GM12892 (cell line): Measurements from ENCODE around the gene TEAD1.

Experiments
- DNase-seq: peaks from one replicate; pipeline ENCODE4 v3.0.0; 2011; ENCODE audit not compliant: insufficient read length
- FAIRE-seq: peaks from 2 replicates; lab custom pipeline; 2011; peaks lifted over from hg19 to GRCh38; lab: Jason Lieb, UNC
- POLR2A ChIP-seq: IDR thresholded peaks from 2 replicates; pipeline ENCODE4 v1.6.1; 2011; ENCODE audit warnings: low read depth, low read length, control low read depth
- POLR2AphosphoS5 ChIP-seq: IDR thresholded peaks from 2 replicates; pipeline ENCODE4 v1.6.1; 2011; ENCODE audit warnings: low read depth, low read length, control low read depth
- TAF1 ChIP-seq: IDR thresholded peaks from 2 replicates; pipeline ENCODE4 v1.6.1; 2011; ENCODE audit warnings: low read depth, mild to moderate bottlenecking, control low read depth, low read length, borderline replicate concordance

TEAD1 gene

DNA sequence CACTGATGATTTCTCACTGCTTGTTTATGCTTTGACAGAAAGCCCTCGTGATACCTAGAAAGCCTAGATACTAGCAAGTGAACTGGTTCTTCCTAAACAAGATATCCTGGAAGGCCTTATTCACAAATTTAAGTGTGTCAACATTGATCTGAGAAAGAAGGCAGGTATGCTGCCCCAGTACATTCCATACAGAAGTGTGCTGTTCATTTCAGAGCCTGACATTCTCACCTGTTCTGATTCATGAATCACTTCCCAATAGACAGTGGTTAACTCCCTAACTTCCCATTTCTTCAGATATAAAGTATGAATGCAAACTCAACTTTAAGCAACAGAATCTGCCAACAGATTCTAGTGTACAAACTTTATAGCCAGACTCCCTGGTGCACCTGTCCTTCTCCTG, 319.4 kb downstream of the TEAD1 start:
- FAIRE-seq (no peak), DNase-seq (no peak)

More for the DNA sequence above, 319.4 kb downstream of the TEAD1 start:
- no peak for TF ChIP-seq TAF1
- TF ChIP-seq POLR2A = no peak
- TF ChIP-seq POLR2AphosphoS5 = no peak
